HG02763 (cell line): ENCODE data around the gene ENTHD1.
"Not testable (repeated sequence)": the region's sequence is repeated elsewhere in the genome, so short reads cannot be mapped to it uniquely, and the experiment has no call there.

ENCODE experiments used
- ATAC-seq: cut with Tn5 transposase; IDR thresholded peaks from one replicate; pipeline ENCODE4 v1.9.1; 2021; ENCODE audit warnings: mild to moderate bottlenecking, moderate library complexity; ENCODE audit not compliant: unreplicated experiment

ENTHD1 gene

DNA sequence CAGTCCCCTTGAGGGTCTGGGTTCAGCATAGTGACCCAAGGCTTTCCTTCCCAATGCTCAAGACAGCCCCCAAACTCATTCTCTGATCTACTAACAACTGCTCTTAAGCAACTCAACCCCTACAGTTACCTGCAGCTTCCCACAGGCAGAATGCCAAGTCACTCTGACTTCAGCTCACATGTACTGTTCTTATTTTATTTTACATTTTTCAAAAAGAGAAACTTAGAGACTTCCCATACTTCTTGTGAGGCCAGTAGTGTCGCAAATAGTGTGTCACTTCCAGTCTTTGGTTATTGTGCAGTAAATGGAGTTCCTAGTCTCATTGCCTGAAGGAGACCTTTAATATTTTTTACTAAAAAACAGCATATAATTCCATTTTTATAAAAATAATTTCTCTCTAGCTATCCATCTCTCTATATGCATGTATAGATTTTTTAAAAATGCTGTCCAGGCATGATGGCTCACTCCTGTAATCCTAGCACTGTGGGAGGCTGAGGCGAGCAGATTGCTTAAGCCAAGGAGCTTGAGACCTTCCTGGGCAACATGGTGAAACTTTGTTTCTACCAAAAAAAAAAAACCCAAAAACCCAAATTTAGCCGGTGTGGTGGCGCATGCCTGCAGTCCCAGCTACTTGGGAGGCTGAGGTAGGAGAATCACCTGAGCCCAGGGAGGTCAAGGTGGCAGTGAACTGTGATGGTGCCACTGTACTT, 41.8 kb downstream of the ENTHD1 start:
- ATAC-seq = no peak

DNA sequence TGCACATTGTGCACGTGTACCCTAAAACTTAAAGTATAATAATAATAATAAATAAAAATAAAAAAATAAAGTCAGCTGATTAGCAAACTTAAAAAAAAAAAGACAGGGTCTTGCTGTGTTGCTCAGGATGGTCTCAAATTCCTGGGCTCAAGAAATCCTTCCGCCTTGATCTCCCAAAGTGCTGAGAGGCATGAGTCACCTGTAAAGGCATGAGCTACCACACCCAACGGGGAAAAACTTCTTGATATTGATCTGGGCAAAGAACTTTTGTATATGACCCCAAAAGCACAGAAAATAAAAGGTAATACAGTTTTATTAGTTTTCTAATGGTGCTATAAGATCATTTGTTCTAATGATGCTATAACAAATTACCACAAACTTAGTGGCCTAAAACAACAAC, 46.1 kb downstream of the ENTHD1 start:
- ATAC-seq = no peak

DNA sequence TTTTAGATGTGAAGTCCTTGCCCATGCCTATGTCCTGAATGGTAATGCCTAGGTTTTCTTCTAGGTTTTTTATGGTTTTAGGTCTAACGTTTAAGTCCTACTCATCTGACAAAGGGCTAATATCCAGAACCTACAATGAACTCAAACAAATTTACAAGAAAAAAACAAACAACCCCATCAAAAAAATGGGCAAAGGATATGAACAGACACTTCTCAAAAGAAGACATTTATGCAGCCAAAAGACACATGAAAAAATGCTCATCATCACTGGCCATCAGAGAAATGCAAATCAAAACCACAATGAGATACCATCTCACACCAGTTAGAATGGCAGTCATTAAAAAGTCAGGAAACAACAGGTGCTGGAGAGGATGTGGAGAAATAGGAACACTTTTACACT, 47.0 kb downstream of the ENTHD1 start:
- ATAC-seq = not testable (repeated sequence)

DNA sequence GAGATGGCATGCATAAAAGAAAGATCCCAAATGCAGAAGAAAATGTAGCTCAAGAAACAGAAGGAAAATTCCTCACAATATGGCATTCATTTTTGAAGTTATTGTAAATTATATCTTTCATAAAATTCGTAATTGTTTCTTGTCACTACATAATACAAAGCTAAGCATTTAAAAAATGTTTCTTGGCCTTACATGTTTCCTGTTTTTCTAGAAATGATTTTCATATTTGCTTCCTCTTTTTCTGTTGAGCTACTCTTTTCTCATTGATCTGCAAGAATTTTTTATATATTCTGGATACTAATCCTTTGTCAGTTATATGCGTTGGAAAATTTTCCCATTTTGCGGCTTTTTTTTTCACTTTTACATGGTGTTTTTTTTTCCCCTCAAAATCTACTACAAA, 48.0 kb downstream of the ENTHD1 start:
- no peak for ATAC-seq

DNA sequence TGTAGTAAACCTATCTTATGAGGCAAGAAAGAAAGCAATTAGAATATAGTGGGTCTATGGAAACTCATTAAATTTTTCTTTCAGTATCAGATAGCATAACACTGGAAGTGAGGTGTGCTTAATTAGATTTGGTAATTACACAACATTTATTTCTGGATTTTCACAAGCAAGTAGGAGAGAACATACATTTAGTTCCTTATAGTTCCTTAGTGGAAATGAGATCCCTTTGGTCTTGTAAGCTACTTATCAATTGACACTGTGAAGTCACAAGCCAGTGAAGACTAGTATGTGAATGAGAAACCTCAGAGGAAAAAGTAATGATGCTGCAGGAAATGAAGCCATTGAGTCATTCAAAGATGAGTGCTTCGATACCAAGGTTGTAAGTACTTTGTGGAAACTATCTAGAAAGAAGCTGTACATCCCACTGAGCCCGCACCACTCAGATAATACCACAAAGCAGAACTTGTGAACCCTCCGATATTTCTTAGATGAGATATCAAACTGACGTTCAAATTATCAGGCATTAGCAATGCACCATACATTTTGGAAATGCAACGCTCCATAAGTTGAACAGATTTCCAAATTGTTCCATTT, 53.5 kb downstream of the ENTHD1 start:
- no peak for ATAC-seq

DNA sequence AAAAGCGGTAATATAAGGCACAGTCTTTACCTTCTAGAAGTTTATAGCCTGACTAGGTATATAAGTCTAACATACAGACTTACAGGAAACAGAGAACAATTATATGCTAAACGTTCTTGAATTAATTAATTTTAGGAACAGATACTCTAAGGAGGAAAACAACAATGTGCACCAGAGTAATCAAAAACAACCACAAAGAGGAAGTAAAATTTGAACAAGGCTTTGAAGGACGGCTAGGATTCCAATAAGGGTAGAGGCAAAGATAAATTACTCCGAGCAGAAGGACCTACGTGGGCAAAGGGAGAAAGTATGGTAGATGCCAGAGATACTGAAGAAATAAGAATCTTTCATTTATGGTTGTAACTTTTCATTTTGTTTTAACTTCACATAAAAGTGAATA, 54.4 kb downstream of the ENTHD1 start:
- no peak for ATAC-seq

DNA sequence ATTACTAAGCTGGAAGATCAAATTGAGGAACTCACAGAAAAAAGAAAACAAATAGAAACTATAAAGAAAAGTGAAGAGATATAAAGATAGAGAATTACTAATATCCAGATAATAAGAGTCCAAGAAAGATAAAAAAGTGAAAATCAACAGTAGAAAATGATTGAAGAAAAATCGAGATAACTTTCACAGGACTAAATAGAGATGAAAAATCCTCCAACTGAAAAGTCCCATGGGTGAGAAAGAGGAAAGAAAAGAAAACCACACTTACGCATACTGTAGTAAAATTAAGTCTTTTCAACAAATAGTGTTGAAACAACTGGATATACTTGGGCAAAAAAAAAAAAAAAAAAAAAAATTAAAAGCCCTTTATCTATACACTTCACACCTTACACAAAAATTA, 60.0 kb downstream of the ENTHD1 start:
- no peak for ATAC-seq

DNA sequence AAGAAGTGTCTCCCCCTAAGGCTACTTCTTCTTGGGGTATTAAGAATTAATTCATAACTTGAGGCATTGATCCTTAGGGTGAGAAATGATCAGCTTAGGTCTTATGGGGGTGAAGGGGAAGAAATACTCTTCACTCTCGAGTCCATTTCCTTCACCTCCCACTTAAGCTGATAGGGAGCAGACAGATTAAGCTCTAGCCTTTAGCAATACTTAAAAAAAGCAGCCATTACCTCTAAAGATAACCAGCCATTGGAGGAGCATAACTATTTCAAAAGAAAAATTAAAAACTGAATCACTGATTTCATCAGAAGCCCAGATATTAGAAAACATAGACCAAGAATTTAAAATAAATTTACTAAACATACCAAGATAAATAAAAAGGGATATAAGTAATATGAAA, 60.5 kb downstream of the ENTHD1 start:
- no peak for ATAC-seq

DNA sequence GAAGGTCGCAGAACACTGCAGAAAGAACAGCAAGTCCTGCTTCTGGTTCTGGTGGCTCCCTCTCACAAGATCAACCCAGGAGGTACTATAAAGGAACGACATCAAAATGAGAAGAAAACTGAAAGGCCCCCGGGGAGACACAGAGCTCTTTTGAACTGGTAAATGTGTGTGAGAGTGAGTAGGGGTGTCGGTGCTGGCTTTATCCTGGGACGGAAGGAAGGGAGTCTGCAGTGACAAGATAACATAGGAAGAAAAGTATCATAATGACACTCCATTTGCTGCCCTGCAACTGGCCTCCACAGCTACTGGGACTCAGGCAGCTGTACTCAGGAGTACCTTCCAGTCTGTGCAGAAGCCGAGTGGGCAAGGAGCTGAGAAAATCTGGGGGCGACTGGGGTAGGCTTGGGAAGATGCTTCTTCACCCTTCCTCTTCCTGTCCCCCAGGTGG, 60.9 kb downstream of the ENTHD1 start:
- no peak for ATAC-seq

DNA sequence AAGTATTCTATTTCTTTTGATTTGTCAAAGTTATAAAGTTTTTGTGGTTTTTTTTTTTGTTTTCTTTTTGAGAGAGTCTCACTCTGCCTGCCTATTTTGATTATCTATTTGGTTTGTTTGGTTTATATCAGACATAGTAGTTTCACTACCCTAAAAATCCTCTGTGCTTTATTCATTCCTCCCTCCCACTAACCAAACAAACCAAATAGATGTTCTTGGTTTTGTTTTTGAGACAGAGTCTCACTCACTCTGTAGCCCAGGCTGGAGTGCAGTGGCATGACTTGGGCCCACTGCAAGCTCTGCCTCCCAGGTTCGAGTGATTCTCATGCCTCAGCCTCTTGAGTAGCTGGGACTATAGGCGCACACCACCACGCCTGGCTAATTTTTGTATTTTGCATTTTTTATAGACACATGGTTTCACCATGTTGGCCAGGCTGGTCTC, 67.9 kb downstream of the ENTHD1 start:
- peak; percentile 48 for ATAC-seq

DNA sequence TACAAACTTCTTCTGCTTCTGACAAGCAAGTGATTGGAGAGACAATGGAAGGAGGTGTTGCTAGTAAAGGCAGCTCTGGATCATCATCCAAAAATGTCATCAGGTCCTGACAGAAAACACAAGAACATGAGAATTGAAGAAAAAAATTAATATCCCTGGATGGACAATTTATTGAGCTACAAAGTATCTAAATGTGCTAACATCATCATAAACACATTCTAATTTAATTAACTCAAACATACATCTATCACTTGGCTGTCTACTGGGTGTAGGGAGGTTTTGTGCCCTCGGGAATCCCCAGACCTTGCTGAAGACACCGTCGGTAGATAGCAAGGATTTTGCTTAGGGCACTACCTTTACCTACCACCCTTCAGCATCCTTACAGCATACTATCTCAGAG, 72.6 kb downstream of the ENTHD1 start:
- no peak for ATAC-seq

DNA sequence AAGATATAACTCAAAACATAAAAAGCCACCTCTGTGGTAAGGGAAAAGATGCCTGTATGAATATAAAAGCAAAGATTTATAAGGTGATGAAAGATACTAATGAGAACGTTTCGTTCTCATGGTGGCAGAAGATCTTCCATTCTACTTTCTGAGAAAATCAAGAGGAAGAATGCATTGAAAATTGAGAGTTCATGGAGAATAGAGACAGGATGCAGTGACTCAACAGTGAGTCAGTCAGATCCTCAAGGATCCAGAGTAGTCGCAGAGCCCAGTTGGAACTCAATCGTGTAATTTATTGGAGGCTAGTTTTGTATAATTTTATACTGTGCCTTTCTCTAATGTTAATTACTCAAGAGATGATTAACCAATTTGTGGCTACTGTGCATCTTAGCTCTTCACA, 73.3 kb downstream of the ENTHD1 start:
- ATAC-seq = no peak

DNA sequence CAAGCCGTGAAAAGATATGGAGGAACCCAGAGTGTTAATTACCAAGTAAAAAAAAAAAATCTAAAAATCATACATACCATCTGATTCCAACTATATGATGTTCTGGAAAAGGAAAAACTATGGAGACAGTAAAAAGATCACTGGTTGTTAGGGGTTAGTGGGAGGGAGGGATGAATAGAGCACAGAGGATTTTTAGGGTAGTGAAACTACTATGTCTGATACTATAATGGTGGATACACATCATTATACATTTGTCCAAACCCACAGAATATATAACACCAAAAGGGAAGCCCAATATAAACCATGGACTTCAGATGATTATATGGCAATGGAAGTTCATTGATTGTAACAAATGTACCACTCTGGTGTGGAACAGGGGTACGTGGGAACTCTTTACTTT, 74.1 kb downstream of the ENTHD1 start:
- ATAC-seq = no peak

DNA sequence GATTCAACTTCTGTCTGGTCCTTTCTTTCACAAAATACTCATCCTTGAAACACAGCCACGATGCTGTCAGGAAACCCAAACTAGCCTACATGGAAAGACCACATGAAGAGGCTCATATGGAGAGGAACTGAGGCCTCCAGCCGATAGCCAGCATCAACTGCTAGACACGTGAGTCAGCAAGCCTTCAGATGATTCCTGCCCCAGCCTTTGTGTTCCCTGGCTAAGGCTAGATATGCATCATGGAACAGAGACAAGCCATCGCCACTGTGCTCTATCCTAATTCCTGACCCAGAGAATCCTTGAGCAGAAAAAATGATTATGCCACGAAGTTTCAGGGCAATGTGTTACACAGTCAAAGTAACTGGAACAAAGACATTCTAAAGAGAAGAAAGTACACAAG, 75.5 kb downstream of the ENTHD1 start:
- no peak for ATAC-seq

DNA sequence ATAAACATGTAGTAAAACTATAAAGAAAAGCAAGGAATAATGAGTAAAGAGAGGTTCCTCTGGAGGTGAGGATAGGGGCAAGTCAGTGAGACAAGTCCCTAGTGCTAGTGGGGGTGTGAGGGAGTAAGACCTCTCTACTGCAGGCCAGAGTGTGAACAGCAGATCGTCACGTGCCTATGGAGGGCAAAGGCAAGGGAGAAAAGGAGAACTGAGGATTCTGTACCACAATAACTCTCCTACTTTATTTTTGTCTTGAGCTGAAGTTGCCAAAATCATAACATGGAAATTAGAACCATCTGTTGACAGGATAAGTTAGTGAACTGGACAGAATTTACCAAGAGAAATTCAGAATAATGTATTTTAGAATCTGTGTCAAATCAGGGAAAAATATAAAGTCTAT, 77.6 kb downstream of the ENTHD1 start:
- no peak for ATAC-seq

DNA sequence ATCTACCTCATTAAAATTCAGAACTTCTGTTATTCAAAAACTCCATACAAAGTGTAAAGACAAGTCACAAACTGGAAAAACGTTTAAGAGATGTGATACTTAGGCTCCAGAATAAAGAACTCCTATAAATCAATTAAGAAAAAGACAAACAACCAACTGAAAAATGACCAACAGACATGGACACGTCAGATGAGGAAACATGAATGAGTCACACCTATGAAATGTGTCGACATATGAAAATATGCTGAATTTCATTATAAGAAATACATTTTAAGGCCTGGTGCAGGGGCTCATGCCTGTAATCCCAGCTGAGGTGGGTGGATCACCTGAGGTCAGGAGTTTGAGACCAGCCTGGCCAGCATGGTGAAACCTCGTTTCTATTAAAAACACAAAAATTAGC, 78.7 kb downstream of the ENTHD1 start:
- no peak for ATAC-seq

DNA sequence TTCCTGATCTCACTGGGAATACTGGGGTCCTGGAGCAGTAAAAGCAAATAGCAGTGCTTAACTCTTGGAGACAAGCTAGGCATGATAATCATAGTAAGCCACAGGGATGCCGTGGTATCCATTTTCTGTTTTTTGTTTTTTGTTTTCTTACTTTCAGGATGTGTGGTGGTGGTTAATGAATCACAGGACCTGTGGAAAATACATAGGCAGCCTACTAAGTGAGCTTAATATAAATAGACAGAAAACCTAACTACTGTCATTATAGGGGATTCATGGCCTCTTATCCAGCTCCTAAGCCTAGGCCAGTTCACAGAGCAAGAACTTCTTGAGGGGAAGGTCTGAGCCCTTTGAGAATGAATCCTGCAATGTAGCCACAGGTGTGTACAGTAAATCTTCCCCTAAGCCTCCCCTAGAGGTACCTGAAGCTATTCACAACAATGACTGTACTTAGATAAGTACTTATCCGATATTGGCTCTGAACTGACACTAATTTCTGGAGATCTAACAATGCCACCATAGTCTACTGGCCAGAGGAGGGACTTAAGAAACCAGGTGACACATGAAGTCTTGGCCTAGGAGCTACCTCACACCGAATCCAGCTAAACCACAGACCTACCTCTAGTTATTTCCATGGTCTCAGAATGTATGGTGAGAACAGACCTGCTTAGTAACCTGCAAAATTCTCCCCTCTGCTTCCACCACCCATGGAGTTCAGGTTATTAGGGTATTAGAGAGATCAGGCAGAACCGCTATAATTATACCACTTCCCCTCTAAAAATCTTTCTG, 83.6 kb downstream of the ENTHD1 start:
- no peak for ATAC-seq

DNA sequence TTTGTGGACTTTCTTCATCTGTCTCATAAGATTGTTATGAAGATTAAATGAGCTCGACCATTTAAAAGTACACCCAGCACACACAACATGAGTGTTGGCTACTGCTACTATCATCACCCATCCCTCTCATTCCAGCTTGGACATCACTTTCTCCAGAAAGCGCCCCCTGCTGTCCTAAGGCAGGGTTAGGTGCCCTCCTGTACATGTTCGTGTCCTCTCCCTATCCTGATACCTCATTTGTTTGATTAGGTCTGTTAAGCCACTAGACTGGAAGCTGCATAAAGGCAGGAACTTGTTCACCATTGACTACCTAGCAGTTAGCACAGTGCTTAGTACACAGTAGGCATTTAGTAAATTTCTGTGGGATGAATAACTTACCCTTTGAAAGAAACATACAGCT, 85.5 kb downstream of the ENTHD1 start:
- ATAC-seq = no peak

DNA sequence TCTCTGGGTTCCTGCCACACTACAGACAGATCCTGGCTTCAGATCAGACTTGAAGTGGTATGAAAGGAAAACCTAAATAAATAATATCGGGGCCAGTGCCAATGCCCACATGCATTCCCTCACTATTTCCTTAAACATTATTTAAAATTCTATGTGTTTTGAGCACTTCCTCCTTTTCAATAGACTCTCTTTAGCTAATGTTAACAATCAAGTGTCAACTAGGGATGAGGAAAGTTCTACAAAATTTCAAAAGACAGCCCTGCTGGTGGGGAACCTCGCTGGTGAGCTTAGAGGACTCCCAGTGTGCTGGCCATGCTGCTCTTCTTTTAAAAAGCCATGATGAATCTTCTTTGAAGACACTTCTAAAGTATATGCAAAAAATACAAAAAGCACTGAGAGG, 87.5 kb downstream of the ENTHD1 start:
- ATAC-seq = no peak

DNA sequence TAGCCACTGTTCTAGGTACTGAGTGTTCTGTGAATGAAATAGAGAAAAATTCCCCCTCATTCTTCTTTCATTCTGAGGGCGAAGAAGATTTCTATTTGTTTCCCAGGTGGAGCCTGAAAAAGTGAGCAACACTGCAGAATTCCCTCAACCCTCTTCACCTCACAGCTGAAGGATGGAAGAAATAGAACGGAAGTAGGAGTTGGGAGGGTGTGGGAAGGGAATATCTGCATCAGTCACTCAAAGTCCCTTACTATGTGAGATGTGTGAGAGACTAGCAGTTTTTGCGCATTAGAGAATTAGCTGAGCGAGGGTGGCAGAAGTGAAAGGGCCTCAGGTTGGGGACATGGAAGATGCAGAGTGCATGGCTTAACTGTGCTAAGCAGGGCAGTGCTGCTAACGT, 88.4 kb downstream of the ENTHD1 start:
- no peak for ATAC-seq

DNA sequence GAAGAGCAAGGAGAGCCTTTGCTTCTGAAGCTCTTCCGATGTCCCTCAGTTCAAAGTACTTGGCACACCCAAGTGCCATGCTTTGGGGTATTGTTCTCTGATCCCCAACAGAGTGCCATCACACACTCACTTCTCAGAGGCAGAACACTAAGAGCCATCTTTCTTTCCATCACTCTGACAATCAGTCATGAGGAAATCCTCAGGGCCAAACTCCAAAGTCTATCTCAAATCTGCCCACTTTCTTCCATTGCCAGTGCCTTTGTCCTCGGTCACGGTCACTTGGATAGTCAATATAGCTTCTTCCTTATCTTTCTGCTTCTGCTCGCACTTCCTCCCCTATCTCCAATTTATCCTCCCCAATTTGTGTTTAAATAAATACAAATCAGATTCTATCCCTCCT, 90.9 kb downstream of the ENTHD1 start:
- ATAC-seq = no peak
